IMR-90 (cell line): ENCODE data around the gene GADD45A. TPM values are rescaled to one million over a fixed set of nuclear protein-coding genes. Genes with fewer than 3 reads are reported as not detected.
A peak's percentile ranks its signal among the peaks of the same experiment; 100 is the strongest.

ENCODE experiments used
- ATAC-seq: fragments of 200-7000 bp; cut with Tn5 transposase; 2 replicates; pipeline ENCODE4 v1.9.1; 2020; ENCODE audit warnings: low read depth, mild to moderate bottlenecking, moderate library complexity
- BruUV-seq: library from RNA; stranded (reverse); fragments of 400-500 nt; replicated peaks from 2 replicates; lab custom pipeline; 2021; lab: Mats Ljungman, UMichigan
- CTCF ChIA-PET: fragments of 300-600 bp; formaldehyde crosslinking; extraction: SDS; loops from one replicate; lab custom pipeline; 2021; ENCODE audit warnings: antibody characterized with exemption; lab: Yijun Ruan, JAX
- POLR2A ChIA-PET: fragments of 300-600 bp; sonication (Branson Sonifier 250); formaldehyde crosslinking; loops from one replicate; lab custom pipeline; 2022; ENCODE audit warnings: antibody characterized with exemption; ENCODE audit not compliant: unreplicated experiment; lab: Charles Lee
- DNase-seq: peaks from one replicate; pipeline ENCODE4 v3.0.0; 2013
- H2AFZ ChIP-seq: replicated peaks from 2 replicates; pipeline ENCODE3; 2013; ENCODE audit warnings: low read length, mild to moderate bottlenecking; ENCODE audit not compliant: poor library complexity
- H2AK5ac ChIP-seq: 2 replicates; pipeline ENCODE4 v1.6.1; 2013; ENCODE audit warnings: low read depth, low read length, inconsistent platforms
- H2AK9ac ChIP-seq: replicated peaks from 2 replicates; pipeline ENCODE3; 2013; ENCODE audit warnings: mild to moderate bottlenecking, low read depth, low read length, moderate library complexity; ENCODE audit not compliant: poor library complexity
- H2BK120ac ChIP-seq: 2 replicates; pipeline ENCODE4 v1.6.1; 2013; ENCODE audit warnings: low read depth, low read length, inconsistent platforms
- H2BK15ac ChIP-seq: 3 replicates; pipeline ENCODE4 v1.6.1; 2013; ENCODE audit warnings: low read depth, low read length, inconsistent platforms
- H2BK20ac ChIP-seq: 2 replicates; pipeline ENCODE4 v1.6.1; 2013; ENCODE audit warnings: low read depth, mild to moderate bottlenecking, inconsistent platforms, low read length, moderate library complexity
- H2BK5ac ChIP-seq: 2 replicates; pipeline ENCODE4 v1.6.1; 2013; ENCODE audit warnings: mild to moderate bottlenecking, low read depth, low read length, inconsistent platforms; ENCODE audit not compliant: poor library complexity, severe bottlenecking
- H3K14ac ChIP-seq: replicated peaks from 2 replicates; pipeline ENCODE4 v1.6.1; 2013; ENCODE audit warnings: low read depth, low read length, inconsistent platforms
- H3K18ac ChIP-seq: 2 replicates; pipeline ENCODE4 v1.6.1; 2013; ENCODE audit warnings: low read depth, low read length, control low read depth
- H3K23ac ChIP-seq: 2 replicates; pipeline ENCODE4 v1.6.1; 2013; ENCODE audit warnings: low read depth, low read length, inconsistent platforms
- H3K27ac ChIP-seq: 2 replicates; pipeline ENCODE4 v1.5.1; 2013; ENCODE audit warnings: mild to moderate bottlenecking, control low read depth, low read length; ENCODE audit not compliant: insufficient read depth
- H3K27me3 ChIP-seq: 2 replicates; pipeline ENCODE4 v1.6.1; 2013; ENCODE audit warnings: low read length; ENCODE audit not compliant: control insufficient read depth, insufficient read depth
- H3K36me3 ChIP-seq: 2 replicates; pipeline ENCODE4 v1.6.1; 2013; ENCODE audit warnings: low read length, mixed read lengths; ENCODE audit not compliant: control insufficient read depth, insufficient read depth
- H3K4ac ChIP-seq: 2 replicates; pipeline ENCODE4 v1.6.1; 2013; ENCODE audit warnings: low read depth, low read length, inconsistent platforms
- H3K4me1 ChIP-seq: 2 replicates; pipeline ENCODE4 v1.6.1; 2013; ENCODE audit warnings: low read length, mixed read lengths; ENCODE audit not compliant: control insufficient read depth, insufficient read depth
- H3K4me2 ChIP-seq: 2 replicates; pipeline ENCODE4 v1.6.1; 2013; ENCODE audit warnings: low read depth, mild to moderate bottlenecking, control low read depth, low read length, moderate library complexity
- H3K4me3 ChIP-seq: 2 replicates; pipeline ENCODE4 v1.5.1; 2013; ENCODE audit warnings: low read depth, mild to moderate bottlenecking, control low read depth, low read length, moderate library complexity; ENCODE audit not compliant: insufficient read depth
- H3K56ac ChIP-seq: 2 replicates; pipeline ENCODE4 v1.6.1; 2013; ENCODE audit warnings: low read length, inconsistent platforms; ENCODE audit not compliant: insufficient read depth; ENCODE audit errors: extremely low read depth
- H3K79me1 ChIP-seq, 2 experiments: 2 replicates each; pipeline ENCODE4 v1.6.1; 2013; ENCODE audit warnings: low read length in 2 of 2, inconsistent platforms in 1 of 2, low read depth in 1 of 2
- H3K9ac ChIP-seq: 2 replicates; pipeline ENCODE4 v1.6.1; 2013; ENCODE audit warnings: low read depth, low read length, control low read depth
- H3K9me1 ChIP-seq: 2 replicates; pipeline ENCODE4 v1.6.1; 2013; ENCODE audit warnings: low read length, inconsistent platforms; ENCODE audit not compliant: insufficient read depth
- H3K9me3 ChIP-seq: 2 replicates; pipeline ENCODE4 v1.6.1; 2013; ENCODE audit warnings: low read length; ENCODE audit not compliant: control insufficient read depth, insufficient read depth
- H4K20me1 ChIP-seq: 2 replicates; pipeline ENCODE4 v1.6.1; 2013; ENCODE audit warnings: low read length, inconsistent platforms; ENCODE audit not compliant: insufficient read depth
- H4K5ac ChIP-seq: 2 replicates; pipeline ENCODE4 v1.6.1; 2013; ENCODE audit warnings: mild to moderate bottlenecking, low read depth, low read length, control low read depth
- H4K8ac ChIP-seq, 2 experiments: 2 replicates each; pipeline ENCODE4 v1.6.1; 2013; ENCODE audit warnings: low read depth in 2 of 2, low read length in 2 of 2, control low read depth in 1 of 2, inconsistent platforms in 1 of 2
- H4K91ac ChIP-seq: 2 replicates; pipeline ENCODE4 v1.6.1; 2013; ENCODE audit warnings: low read depth, low read length, inconsistent platforms; ENCODE audit not compliant: insufficient read depth
- BHLHE40 ChIP-seq: fragments of 150-350 bp; IDR thresholded peaks from 2 replicates; pipeline ENCODE4 v1.6.1; 2016; ENCODE audit warnings: mild to moderate bottlenecking, low read depth, low read length
- CEBPB ChIP-seq: IDR thresholded peaks from 2 replicates; pipeline ENCODE4 v1.6.1; 2012; ENCODE audit warnings: low read depth, low read length, improper control_type of control experiment
- CHD1 ChIP-seq: IDR thresholded peaks from 2 replicates; pipeline ENCODE4 v1.6.1; 2012; ENCODE audit warnings: low read depth, low read length, improper control_type of control experiment
- CTCF ChIP-seq: conservative IDR thresholded peaks from 2 replicates; pipeline ENCODE4 v1.5.1; 2012; ENCODE audit warnings: mild to moderate bottlenecking, low read depth, low read length, improper control_type of control experiment
- FOS ChIP-seq: fragments of 150-350 bp; IDR thresholded peaks from 2 replicates; pipeline ENCODE4 v1.6.1; 2016; ENCODE audit warnings: low read depth, low read length
- MAZ ChIP-seq: IDR thresholded peaks from 2 replicates; pipeline ENCODE4 v1.6.1; 2012; ENCODE audit warnings: low read depth, mild to moderate bottlenecking, low read length, improper control_type of control experiment, moderate library complexity, borderline replicate concordance
- RAD21 ChIP-seq: IDR thresholded peaks from 2 replicates; pipeline ENCODE4 v1.6.1; 2012; ENCODE audit warnings: low read length, improper control_type of control experiment
- RCOR1 ChIP-seq: IDR thresholded peaks from 2 replicates; pipeline ENCODE4 v1.6.1; 2012; ENCODE audit warnings: mild to moderate bottlenecking, low read length, improper control_type of control experiment; ENCODE audit not compliant: insufficient replicate concordance
- RFX5 ChIP-seq: IDR thresholded peaks from 2 replicates; pipeline ENCODE4 v1.8.0; 2012; ENCODE audit warnings: low read depth, mild to moderate bottlenecking, low read length, moderate library complexity
- SMC3 ChIP-seq: fragments of 150-350 bp; IDR thresholded peaks from 2 replicates; pipeline ENCODE4 v1.6.1; 2016; ENCODE audit warnings: low read depth, mild to moderate bottlenecking, antibody characterized with exemption, low read length, moderate library complexity
- WGBS, 2 experiments: methylation state at CpG; one replicate each; pipeline versions ENCODE4 v1.1.5 to v1.1.7; 2013; ENCODE audit warnings: missing lambda C conversion rate in 2 of 2; ENCODE audit not compliant: insufficient read length in 1 of 2; ENCODE audit errors: extremely low coverage in 2 of 2; 5-methylcytosine and 5-hydroxymethylcytosine counted together
- dilution Hi-C: fragments of 300-500 bp; cut with HindIII; formaldehyde crosslinking; loops from one replicate; pipeline ENCODE4 v1.14.3; 2018; ENCODE audit warnings: low sequenced_read_pairs; ENCODE audit not compliant: unreplicated experiment
- in situ Hi-C: fragments of 300-500 bp; cut with MboI; formaldehyde crosslinking; loops from 3 replicates; pipeline ENCODE4 v1.14.3; 2019; ENCODE audit warnings: low sequenced_read_pairs, inconsistent platforms, mixed read lengths
- intact Hi-C: fragments of 100-400 bp; cut with micrococcal nuclease; formaldehyde crosslinking; loops from 2 replicates; pipeline ENCODE4 v1.10.0; 2022
- polyA plus RNA-seq, 3 experiments: library from polyadenylated mRNA; depleted of rRNA; stranded (reverse); fragments of >200 nt; gene quantifications; 2 replicates each; pipeline ENCODE4 v1.2.3, GENCODE V29; 2012; ENCODE audit warnings: low replicate concordance in 1 of 3
- total RNA-seq: library from RNA; depleted of rRNA; stranded (reverse); fragments of >200 nt; gene quantifications from 2 replicates; pipeline ENCODE4 v1.2.3, GENCODE V29; 2012

GADD45A gene
- total and polyA plus RNA-seq, 2 of the 4 experiments (the other 2 are of a cell fraction), result 10.9 to 114 TPM

GRCh38 chr1:67674260-67675011 is 10.6 kb upstream of the GADD45A start:
- H2BK15ac ChIP-seq, result no peak overlapping the region
- POLR2A ChIA-PET, result interaction anchor here (2.4 kb wide), 1 partner anchor 11 kb away, joined by 8 read pairs; the partner anchor contains the start of gene GADD45A
- no peak overlapping the region for H3K56ac ChIP-seq
- H4K20me1 ChIP-seq, result no peaks in the 10 kb centered on the region
- dilution Hi-C loops (no loop called here), in situ Hi-C loops (loop anchor here (25.0 kb wide), 1 partner anchor 112 kb away; no protein-coding TSS in a partner anchor), intact Hi-C loops (loop anchor here (5.0 kb wide), 1 partner anchor 47 kb away; no protein-coding TSS in a partner anchor)
- peak overlapping the region; percentile 28 for H3K4ac ChIP-seq
- TF ChIP-seq MAZ (no peak), CEBPB (no peak), FOS (no peak), RAD21 (no peak), CTCF (no peak), SMC3 (no peak), BHLHE40 (no peak), RCOR1 (no peak), CHD1 (no peak), RFX5 (no peak)
- DNase-seq (peak; percentile 76), ATAC-seq (peak; percentile 74)
- peak overlapping the region; percentile 87 for H2AFZ ChIP-seq
- H3K36me3 ChIP-seq, result no peaks in the 10 kb centered on the region
- BruUV-seq, result no TSS peak
- WGBS, 2 experiments, result no CpG with 5 or more reads among the region's 4 CpGs
- H4K91ac ChIP-seq, result peak overlapping the region; percentile 48; the same call in 1 of the 2 replicates
- peak overlapping the region; percentile 36; the same call in 1 of the 2 replicates for H3K23ac ChIP-seq
- peak overlapping the region; percentile 32 for H3K4me2 ChIP-seq
- H2AK5ac ChIP-seq, result no peak overlapping the region
- H3K18ac ChIP-seq, result no peak overlapping the region
- H3K27ac ChIP-seq, result no peak overlapping the region
- CTCF ChIA-PET, result interaction anchor here (0.6 to 1.2 kb wide), 3 partner anchors 11 to 139 kb away, joined by 3 to 5 read pairs (median 5); no protein-coding TSS in a partner anchor
- peak overlapping the region in 1 of 2 experiments; percentile 78; a peak in 2 of 4 replicates for H4K8ac ChIP-seq
- H3K9me3 ChIP-seq, result no peaks in the 10 kb centered on the region
- H2BK120ac ChIP-seq, result peak overlapping the region; percentile 12; the same call in 1 of the 2 replicates
- H3K27me3 ChIP-seq, result no peaks in the 10 kb centered on the region; the same call in 1 of the 2 replicates
- no peak overlapping the region; the same call in 1 of the 2 replicates for H2BK20ac ChIP-seq
- no peak overlapping the region for H4K5ac ChIP-seq
- H3K14ac ChIP-seq, result peak overlapping the region; percentile 94
- H3K4me1 ChIP-seq, result peaks cover 4% of the 10 kb centered on the region
- H3K9ac ChIP-seq, result no peak overlapping the region
- H3K9me1 ChIP-seq, result no peaks in the 10 kb centered on the region
- no peaks in the 10 kb centered on the region for H3K79me1 ChIP-seq
- no peak overlapping the region for H3K4me3 ChIP-seq
- peak overlapping the region; percentile 80 for H2AK9ac ChIP-seq
- H2BK5ac ChIP-seq, result no peak overlapping the region
